K562 (cell line): ENCODE measurements around the gene CHST10. TPM values are rescaled to one million over a fixed set of nuclear protein-coding genes. Genes with fewer than 3 reads are reported as not detected.

Experiments
- ATAC-seq: fragments of 200-7000 bp; cut with Tn5 transposase; 3 replicates; pipeline ENCODE4 v1.9.1; 2020; ENCODE audit warnings: moderate library complexity
- BruUV-seq: library from RNA; stranded (reverse); fragments of 400-500 nt; replicated peaks from 2 replicates; lab custom pipeline; 2021; lab: Mats Ljungman, UMichigan
- CTCF ChIA-PET: fragments of 300-600 bp; formaldehyde crosslinking; extraction: SDS; loops from one replicate; lab custom pipeline; 2021; ENCODE audit warnings: low intra/inter-chr PET ratio; lab: Yijun Ruan, JAX
- POLR2A ChIA-PET: fragments of 300-600, 350-650 bp; sonication (Branson Sonifier 250); formaldehyde crosslinking; extraction: SDS; loops from one replicate; lab custom pipeline; 2021; ENCODE audit warnings: antibody characterized with exemption, inconsistent platforms; lab: Yijun Ruan, JAX
- DNase-seq, 4 experiments: peaks; one replicate each; pipeline versions ENCODE4 v3.0.0 to v3.0.0-alpha.2; 2011 to 2018; ENCODE audit warnings: low spot score in 3 of 4, mixed read lengths in 3 of 4; ENCODE audit errors: extremely low read depth in 1 of 4
- FAIRE-seq: peaks from 2 replicates; lab custom pipeline; 2011; peaks lifted over from hg19 to GRCh38; lab: Jason Lieb, UNC
- H2AFZ ChIP-seq: 2 replicates; pipeline ENCODE4 v1.6.0; 2011; ENCODE audit warnings: low read depth, low read length, control low read depth, inconsistent platforms
- H3K27ac ChIP-seq: fragments of 200-600 bp; 3 replicates; pipeline ENCODE4 v1.8.0; 2011; ENCODE audit warnings: low read depth, mild to moderate bottlenecking, control low read depth, inconsistent platforms, low read length, moderate library complexity, mixed read lengths; ENCODE audit errors: extremely low read depth
- H3K27me3 ChIP-seq, 2 experiments: fragments of 300-600 bp in 1 of 2; 2 replicates in 1 of 2; 3 replicates in 1 of 2; pipeline versions ENCODE4 v1.6.0 to v1.8.0; 2011; ENCODE audit warnings: inconsistent platforms in 2 of 2, low read length in 2 of 2, mild to moderate bottlenecking in 1 of 2, mixed read lengths in 1 of 2, moderate library complexity in 1 of 2; ENCODE audit not compliant: control insufficient read depth in 2 of 2, insufficient read depth in 2 of 2
- H3K36me3 ChIP-seq: fragments of 300-600 bp; 3 replicates; pipeline ENCODE4 v1.8.0; 2011; ENCODE audit warnings: mild to moderate bottlenecking, low read length, inconsistent platforms; ENCODE audit not compliant: control insufficient read depth, insufficient read depth
- H3K4me1 ChIP-seq, 2 experiments: fragments of 200-600 bp in 1 of 2; replicated peaks in 1 of 2; 2 replicates in 1 of 2; 3 replicates in 1 of 2; pipeline versions ENCODE4 v1.5.1 to v1.8.0; 2011; ENCODE audit warnings: inconsistent platforms in 2 of 2, low read length in 2 of 2, mild to moderate bottlenecking in 1 of 2, mixed read lengths in 1 of 2, moderate library complexity in 1 of 2; ENCODE audit not compliant: control insufficient read depth in 2 of 2, insufficient read depth in 2 of 2
- H3K4me2 ChIP-seq: 2 replicates; pipeline ENCODE4 v1.6.1; 2011; ENCODE audit warnings: low read length, control low read depth, inconsistent platforms, mixed read lengths; ENCODE audit not compliant: insufficient read depth
- H3K4me3 ChIP-seq: fragments of 200-600 bp; sonication (generic), shearing (Covaris generic); 2 replicates; pipeline ENCODE4 v1.5.1; 2016; ENCODE audit warnings: control low read depth, inconsistent platforms
- H3K79me2 ChIP-seq: fragments of 200-600 bp; 3 replicates; pipeline ENCODE4 v1.8.0; 2011; ENCODE audit warnings: low read length, inconsistent platforms; ENCODE audit not compliant: control insufficient read depth, insufficient read depth
- H3K9ac ChIP-seq, 2 experiments: 2 replicates each; pipeline versions ENCODE4 v1.6.0 to v1.6.1; 2011; ENCODE audit warnings: low read depth in 2 of 2, low read length in 2 of 2, control low read depth in 1 of 2, inconsistent platforms in 1 of 2, mild to moderate bottlenecking in 1 of 2, mixed read lengths in 1 of 2; ENCODE audit not compliant: insufficient read depth in 1 of 2
- H3K9me1 ChIP-seq: one replicate; pipeline ENCODE4 v1.6.0; 2011; ENCODE audit warnings: inconsistent platforms, mild to moderate bottlenecking, low read length, moderate library complexity; ENCODE audit not compliant: control insufficient read depth, insufficient read depth
- H3K9me3 ChIP-seq: replicated peaks from 2 replicates; pipeline ENCODE4 v1.5.1; 2011; ENCODE audit warnings: low read depth, low read length, inconsistent platforms; ENCODE audit not compliant: control insufficient read depth, insufficient read depth
- H4K20me1 ChIP-seq: replicated peaks from 2 replicates; pipeline ENCODE4 v1.6.1; 2011; ENCODE audit warnings: low read length, inconsistent platforms, mixed read lengths; ENCODE audit not compliant: control insufficient read depth, insufficient read depth
- ASH1L ChIP-seq: fragments of 450-650 bp; IDR thresholded peaks from 2 replicates; pipeline ENCODE4 v1.6.1; 2018; ENCODE audit warnings: borderline replicate concordance, mild to moderate bottlenecking, low read depth; ENCODE audit not compliant: partially characterized antibody
- ATF1 ChIP-seq, 2 experiments: fragments of 450-650 bp in 1 of 2; IDR thresholded peaks; 2 replicates each; pipeline ENCODE4 v1.6.1; 2016; ENCODE audit warnings: missing compliant biosample characterization in 1 of 2, missing genetic modification characterization in 1 of 2
- BCL6 ChIP-seq: fragments of 250-450 bp; sonication (Bioruptor Pico); IDR thresholded peaks from 2 replicates; pipeline ENCODE4 v1.4.0; 2020
- FOXP1 ChIP-seq: sonication (generic); formaldehyde crosslinking; IDR thresholded peaks from 2 replicates; pipeline ENCODE4 v1.8.0; 2022; ENCODE audit warnings: mild to moderate bottlenecking, missing genetic modification reagents
- KAT7 ChIP-seq: sonication (generic); formaldehyde crosslinking; IDR thresholded peaks from 2 replicates; pipeline ENCODE4 v1.8.0; 2022; ENCODE audit warnings: missing genetic modification reagents, mild to moderate bottlenecking, borderline replicate concordance
- MCM3 ChIP-seq: fragments of 450-650 bp; IDR thresholded peaks from 2 replicates; pipeline ENCODE4 v1.6.1; 2016
- NR2C2 ChIP-seq, 2 experiments: fragments of 200-800 bp in 1 of 2; sonication (Bioruptor generic) in 1 of 2; sonication (generic) in 1 of 2; formaldehyde crosslinking in 1 of 2; IDR thresholded peaks; 2 replicates each; pipeline versions ENCODE4 v1.6.1 to v1.8.0; 2016 to 2022; ENCODE audit warnings: mild to moderate bottlenecking in 1 of 2, missing compliant biosample characterization in 1 of 2, missing genetic modification characterization in 1 of 2, missing genetic modification reagents in 1 of 2
- PHF20 ChIP-seq: fragments of 450-650 bp; IDR thresholded peaks from 2 replicates; pipeline ENCODE4 v1.6.1; 2018; ENCODE audit not compliant: partially characterized antibody
- PRDM10 ChIP-seq: fragments of 450-650 bp; IDR thresholded peaks from 2 replicates; pipeline ENCODE4 v1.6.1; 2018; ENCODE audit not compliant: partially characterized antibody
- SMAD2 ChIP-seq: fragments of 150-350 bp; IDR thresholded peaks from 2 replicates; pipeline ENCODE4 v1.6.1; 2014; ENCODE audit warnings: low read depth, mild to moderate bottlenecking, low read length
- STAT5A ChIP-seq: IDR thresholded peaks from 2 replicates; pipeline ENCODE4 v1.6.1; 2012; ENCODE audit warnings: low read length, inconsistent platforms, borderline replicate concordance
- ZNF146 ChIP-seq: IDR thresholded peaks from one replicate; pipeline ENCODE4 v1.6.1; 2018; ENCODE audit warnings: missing compliant biosample characterization; ENCODE audit not compliant: unreplicated experiment
- ZNF175 ChIP-seq: fragments of 200-800 bp; sonication (Bioruptor generic); IDR thresholded peaks from 2 replicates; pipeline ENCODE4 v1.6.1; 2016; ENCODE audit warnings: low read depth, mild to moderate bottlenecking, missing genetic modification characterization, missing compliant biosample characterization
- WGBS: fragments of 100-300 bp; shearing (Covaris generic); methylation state at CpG from one replicate; pipeline ENCODE4 v1.1.6; 2016; ENCODE audit warnings: low coverage, mixed read lengths; ENCODE audit not compliant: insufficient coverage; ENCODE audit errors: missing lambda C conversion rate; 5-methylcytosine and 5-hydroxymethylcytosine counted together
- in situ Hi-C: fragments of 300-500 bp; cut with MboI; formaldehyde crosslinking; loops from 4 replicates; pipeline ENCODE4 v1.15.0; 2018; ENCODE audit warnings: inconsistent platforms, mixed read lengths
- intact Hi-C: fragments of 100-400 bp; cut with micrococcal nuclease; formaldehyde crosslinking; loops from 2 replicates; pipeline ENCODE4 v1.14.2; 2022
- polyA plus RNA-seq, 8 experiments: library from polyadenylated mRNA; depleted of rRNA in 4 of 8; stranded (reverse) in 5 of 8; unstranded in 3 of 8; fragments of >200 nt; fragmentation: Nextera tagmentation in 2 of 8; fragmentation: Illumina TruSeq in 1 of 8; extraction: Ambion mirVana in 2 of 8; extraction: Trizol in 1 of 8; gene quantifications; 2 replicates each; pipeline versions ENCODE4 v1.2.1 to v1.2.3, GENCODE V29; 2011 to 2014; ENCODE audit warnings: inconsistent platforms in 1 of 8, missing spikeins in 1 of 8
- total RNA-seq, 7 experiments: library from RNA; depleted of rRNA in 6 of 7; stranded (reverse); fragments of >200 nt in 6 of 7; fragmentation: Illumina TruSeq in 2 of 7; extraction: Trizol in 2 of 7; gene quantifications; 2 replicates each; pipeline versions ENCODE4 v1.2.1 to v1.2.3, GENCODE V29; 2011 to 2021; ENCODE audit warnings: low replicate concordance in 1 of 7
- TF ChIP-seq, protein P1 (sequence below): fragments of 250-450 bp; sonication (Bioruptor Pico); IDR thresholded peaks from 2 replicates; pipeline ENCODE4 v1.5.0; 2022; ENCODE audit warnings: mild to moderate bottlenecking

The CHST10 gene
- total and polyA plus RNA-seq, 9 of the 15 experiments (the other 6 are each of a cell fraction or from before 2014, with no cell fraction given), result 1.3 to 30.9 (median 19.3) TPM

GRCh38 chr2:100393362-100393761, 24.1 kb downstream of the CHST10 start (continued):
- TF ChIP-seq PRDM10 (no peak), NR2C2 (CRISPR knock-in tag; IDR thresholded peaks at IDR 0.05) (no peak), NR2C2 (tag; IDR thresholded peaks at IDR 0.05) (no peak), ZNF175 (CRISPR knock-in tag) (no peak), KAT7 (CRISPR knock-in tag) (no peak), SMAD2 (no peak), ZNF146 (CRISPR knock-in tag) (no peak), FOXP1 (CRISPR knock-in tag) (no peak)

DNA sequence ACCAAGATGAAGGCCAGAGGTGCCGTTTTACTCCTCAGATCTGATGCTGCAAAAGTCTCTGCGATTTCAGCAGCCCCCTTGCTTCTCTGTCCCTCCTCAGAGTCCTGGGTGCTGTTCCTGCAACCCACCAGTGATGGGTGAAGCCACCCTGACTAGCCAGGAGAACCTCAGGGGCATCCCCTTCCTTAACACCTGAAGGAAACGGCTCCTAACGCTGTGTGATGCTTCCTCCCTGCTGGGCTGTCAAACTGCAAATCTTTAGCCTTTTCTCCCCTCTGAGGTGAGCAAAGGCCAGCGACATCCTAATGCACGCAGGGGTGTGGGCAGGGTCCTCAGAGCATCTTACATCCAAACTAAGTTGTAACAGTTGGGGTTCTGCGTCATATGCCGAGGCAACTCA, 24.8 kb downstream of the CHST10 start:
- no peak for DNase-seq
- Histone ChIP-seq H4K20me1 (no peaks in the 10 kb centered on the region), H3K4me2 (no peak overlapping the region), H2AFZ (no peak overlapping the region), H3K27me3 (no peaks in the 10 kb centered on the region), H3K9ac (no peak overlapping the region), H3K36me3 (peaks cover 42% of the 10 kb centered on the region; the same call in 1 of the 3 replicates), H3K4me3 (no peak overlapping the region), H3K9me3 (no peaks in the 10 kb centered on the region), H3K9me1 (no peaks in the 10 kb centered on the region), H3K79me2 (no peaks in the 10 kb centered on the region), H3K27ac (no peak overlapping the region), H3K4me1 (peaks cover 0 to 2% of the 10 kb centered on the region in 2 experiments; a peak in 1 of 5 replicates)
- no peak for FAIRE-seq
- intact Hi-C loops, result no loop called here
- TF ChIP-seq MCM3 (no peak), ASH1L (no peak), PHF20 (no peak), STAT5A (no peak), BCL6 (CRISPR knock-in tag) (no peak), ATF1 (CRISPR knock-in tag; IDR thresholded peaks at IDR 0.05) (no peak), ATF1 (tag; IDR thresholded peaks at IDR 0.05) (no peak)
- TF ChIP-seq, protein P1, sequence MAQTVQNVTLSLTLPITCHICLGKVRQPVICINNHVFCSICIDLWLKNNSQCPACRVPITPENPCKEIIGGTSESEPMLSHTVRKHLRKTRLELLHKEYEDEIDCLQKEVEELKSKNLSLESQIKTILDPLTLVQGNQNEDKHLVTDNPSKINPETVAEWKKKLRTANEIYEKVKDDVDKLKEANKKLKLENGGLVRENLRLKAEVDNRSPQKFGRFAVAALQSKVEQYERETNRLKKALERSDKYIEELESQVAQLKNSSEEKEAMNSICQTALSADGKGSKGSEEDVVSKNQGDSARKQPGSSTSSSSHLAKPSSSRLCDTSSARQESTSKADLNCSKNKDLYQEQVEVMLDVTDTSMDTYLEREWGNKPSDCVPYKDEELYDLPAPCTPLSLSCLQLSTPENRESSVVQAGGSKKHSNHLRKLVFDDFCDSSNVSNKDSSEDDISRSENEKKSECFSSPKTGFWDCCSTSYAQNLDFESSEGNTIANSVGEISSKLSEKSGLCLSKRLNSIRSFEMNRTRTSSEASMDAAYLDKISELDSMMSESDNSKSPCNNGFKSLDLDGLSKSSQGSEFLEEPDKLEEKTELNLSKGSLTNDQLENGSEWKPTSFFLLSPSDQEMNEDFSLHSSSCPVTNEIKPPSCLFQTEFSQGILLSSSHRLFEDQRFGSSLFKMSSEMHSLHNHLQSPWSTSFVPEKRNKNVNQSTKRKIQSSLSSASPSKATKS (CRISPR knock-in tag), result no peak
- ChIA-PET CTCF (no interaction called here), POLR2A (no interaction called here)
- ATAC-seq, result no peak
- TSS peak; percentile 28 for BruUV-seq
- WGBS, result 88% methylated on average over 8 of the region's 8 CpGs
- in situ Hi-C loops, result loop anchor here (25.0 kb wide), 1 partner anchor 830 kb away; no protein-coding TSS in a partner anchor
